HG02852 (cell line): ENCODE data around the gene SYCP2L.
A peak's percentile ranks its signal among the peaks of the same experiment; 100 is the strongest.

ENCODE experiments used
- ATAC-seq: cut with Tn5 transposase; IDR thresholded peaks from one replicate; pipeline ENCODE4 v1.9.1; 2021; ENCODE audit warnings: mild to moderate bottlenecking, moderate library complexity; ENCODE audit not compliant: unreplicated experiment

SYCP2L gene

GRCh38 chr6:11006061-11006460, 119.2 kb downstream of the SYCP2L start:
- ATAC-seq: no peak

DNA sequence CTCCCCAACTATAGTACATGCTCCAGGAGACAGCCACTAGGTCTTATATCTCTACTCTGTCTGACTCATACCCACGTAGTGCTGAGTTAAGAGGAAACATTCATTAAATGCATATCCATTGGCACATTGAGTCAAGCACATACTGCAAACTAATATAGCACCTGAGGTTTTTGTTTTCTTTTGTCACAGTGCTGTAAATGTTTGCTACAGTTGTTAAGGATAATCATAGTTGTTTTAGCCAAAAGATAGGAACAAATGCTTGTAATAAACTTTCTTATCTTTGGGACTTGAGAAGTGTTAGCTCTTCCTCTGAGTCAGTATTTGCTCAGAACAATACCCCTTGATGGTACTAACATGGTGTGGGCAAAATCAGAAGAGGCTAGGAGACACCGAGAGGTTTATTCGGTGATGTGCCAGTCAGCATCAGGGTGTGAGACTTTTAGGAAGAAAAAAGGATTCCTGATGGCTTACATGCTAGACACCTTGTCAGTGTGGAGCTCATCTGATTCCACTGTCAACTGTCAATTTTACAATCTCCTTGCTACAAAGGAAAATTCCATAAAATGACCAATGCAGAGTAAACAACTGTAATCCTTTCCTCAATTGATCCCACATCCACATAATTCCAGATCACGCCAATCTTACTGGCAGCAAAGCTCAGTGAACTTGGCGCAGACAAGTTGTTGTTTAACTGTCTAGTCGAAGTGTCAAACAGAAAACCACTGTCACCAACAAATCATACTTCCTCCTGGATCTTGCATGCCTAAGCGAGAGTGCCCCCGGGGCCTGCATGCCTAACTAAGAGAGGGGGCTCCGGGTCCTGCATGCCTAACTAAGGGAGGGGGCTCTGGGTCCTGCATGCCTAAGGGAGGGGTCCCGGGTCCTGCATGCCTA, 121.1 kb downstream of the SYCP2L start:
- no peak for ATAC-seq

GRCh38 chr6:11008821-11009220, 122.0 kb downstream of the SYCP2L start:
- no peak for ATAC-seq

- peak; percentile 81 for ATAC-seq
Observed at GRCh38 chr6:11009353-11009752, 122.5 kb downstream of the SYCP2L start.

DNA sequence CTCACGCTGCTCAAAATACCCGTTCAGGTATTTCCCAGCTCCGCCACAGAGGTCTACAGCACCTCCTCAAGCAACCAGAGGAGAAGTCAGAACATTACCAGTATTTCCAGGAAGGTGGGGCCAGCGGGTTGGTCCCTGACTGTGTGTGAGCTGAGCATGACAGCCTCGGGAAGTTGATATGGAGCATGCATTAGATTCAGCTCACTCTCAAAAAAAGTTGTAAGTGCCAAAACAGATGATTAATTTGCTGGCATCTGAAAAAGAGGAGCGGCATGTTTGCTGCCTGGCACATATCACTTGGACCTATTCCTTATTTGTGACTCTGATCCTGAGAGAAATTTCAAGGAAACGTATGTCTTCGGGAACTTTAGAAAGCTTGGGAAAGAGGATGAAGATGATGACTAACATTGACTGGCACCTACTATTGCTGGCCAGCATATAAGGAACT, 125.0 kb downstream of the SYCP2L start:
- ATAC-seq: no peak

- ATAC-seq: no peak
Observed at GRCh38 chr6:11012295-11012754, 125.5 kb downstream of the SYCP2L start.

DNA sequence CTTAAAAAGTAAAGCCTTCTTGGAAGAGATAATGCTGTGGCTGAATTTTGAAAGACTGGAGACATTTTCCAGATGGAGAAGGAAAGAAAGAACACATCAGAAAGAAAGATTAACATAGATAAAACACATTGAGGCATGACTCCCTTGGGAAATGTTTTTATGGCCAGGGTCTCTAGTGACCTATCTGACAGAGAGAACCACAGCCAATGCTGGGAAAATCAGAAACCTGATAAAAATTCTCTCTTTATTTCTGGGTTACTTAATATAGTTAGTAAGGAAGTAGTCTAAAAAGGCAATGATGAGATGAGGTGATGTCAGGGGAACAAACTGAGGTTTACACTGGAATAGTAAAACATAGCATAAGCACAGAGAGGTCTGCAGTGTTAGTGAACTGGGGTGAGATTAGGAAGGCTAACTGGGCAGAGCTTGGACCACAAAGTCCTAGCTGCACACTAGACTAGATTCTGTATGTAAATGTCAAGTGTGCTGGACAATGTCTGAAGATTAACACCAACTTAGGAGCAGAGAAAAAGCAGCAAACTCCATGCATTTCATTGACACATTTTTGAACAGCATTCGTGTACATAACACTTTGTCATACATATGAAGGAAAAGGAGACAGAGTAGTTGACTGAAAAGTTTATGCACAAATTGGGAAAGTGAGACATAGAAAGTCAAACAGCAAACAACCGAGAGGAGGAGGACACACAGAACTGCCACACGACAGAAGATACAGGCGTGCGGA, 126.3 kb downstream of the SYCP2L start:
- ATAC-seq: no peak

DNA sequence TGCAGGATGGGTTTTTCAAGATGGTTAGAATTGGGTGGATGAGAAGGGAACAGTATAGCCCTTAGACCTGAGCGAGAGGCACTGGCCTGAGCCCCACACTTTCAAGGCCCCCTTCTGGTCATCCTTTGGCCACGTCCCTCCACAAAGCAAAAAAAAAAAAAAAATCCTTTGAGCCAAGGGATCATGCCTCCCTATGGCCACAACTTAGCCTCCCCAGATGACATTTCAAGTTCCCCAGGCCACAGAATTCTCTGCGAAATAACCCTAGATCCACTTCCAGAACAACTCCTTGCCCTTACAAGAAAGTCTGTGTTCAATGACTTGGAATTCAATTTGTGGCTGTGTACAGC, 126.8 kb downstream of the SYCP2L start:
- ATAC-seq: no peak

DNA sequence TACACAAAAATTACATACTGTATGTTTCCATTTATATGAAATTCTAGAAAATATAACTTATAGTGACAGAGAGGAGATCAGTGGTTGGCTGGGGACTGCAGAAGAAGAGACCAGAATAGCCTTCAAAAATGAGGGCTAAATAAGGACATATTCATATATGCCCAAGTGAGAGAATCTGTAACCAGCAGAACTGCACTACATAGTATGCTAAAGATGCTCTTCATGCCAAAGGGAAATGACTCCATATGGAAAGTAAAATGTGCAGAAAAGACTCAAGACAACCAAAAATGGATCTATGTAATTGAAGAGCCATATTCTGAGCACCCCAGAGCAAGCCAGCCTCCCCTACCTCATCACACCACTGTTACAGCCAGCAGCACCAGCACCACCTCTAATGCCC, 128.2 kb downstream of the SYCP2L start:
- ATAC-seq: no peak

- no peak for ATAC-seq
Observed at GRCh38 chr6:11016452-11016851, 129.6 kb downstream of the SYCP2L start.

- no peak for ATAC-seq
Observed at GRCh38 chr6:11017090-11017489, 130.2 kb downstream of the SYCP2L start.

DNA sequence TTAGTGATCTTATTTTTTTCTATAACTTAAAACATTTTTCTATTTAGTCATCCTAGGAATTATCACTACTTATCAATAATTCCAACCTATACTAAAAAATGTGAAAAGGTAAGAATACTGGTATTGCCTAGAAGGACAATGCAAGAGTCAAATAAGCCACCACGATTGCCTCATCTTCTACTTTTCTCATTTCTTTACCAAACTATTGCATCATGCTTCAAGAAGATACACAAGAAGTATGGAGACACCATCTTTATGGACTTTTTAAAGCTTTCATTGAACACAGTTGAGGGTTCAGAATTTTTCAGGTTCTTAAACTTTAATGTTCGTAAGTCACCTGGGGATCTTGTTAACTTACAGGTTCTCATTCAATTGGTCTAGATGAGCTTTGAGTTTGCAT, 131.4 kb downstream of the SYCP2L start:
- ATAC-seq: no peak

DNA sequence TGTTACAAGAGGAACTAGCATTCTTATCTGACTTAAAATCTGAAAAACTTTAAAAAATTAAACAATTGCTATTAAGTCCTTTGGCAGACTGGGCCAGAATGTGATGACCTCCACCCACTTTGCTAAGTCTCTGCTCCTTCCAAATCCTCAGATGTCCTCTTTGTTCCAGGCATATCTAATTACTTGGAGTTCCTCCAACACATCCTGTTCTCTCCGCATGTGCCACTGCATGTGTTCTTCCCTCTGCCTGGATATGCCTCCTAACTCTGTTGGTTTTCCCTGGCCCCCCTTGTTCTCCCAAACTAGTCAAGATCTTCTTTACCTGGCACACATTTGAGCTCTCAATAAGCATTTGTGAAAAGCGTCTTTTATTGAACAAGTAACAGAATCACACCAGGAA, 134.2 kb downstream of the SYCP2L start:
- no peak for ATAC-seq

- no peak for ATAC-seq
Observed at GRCh38 chr6:11021714-11022113, 134.9 kb downstream of the SYCP2L start.

DNA sequence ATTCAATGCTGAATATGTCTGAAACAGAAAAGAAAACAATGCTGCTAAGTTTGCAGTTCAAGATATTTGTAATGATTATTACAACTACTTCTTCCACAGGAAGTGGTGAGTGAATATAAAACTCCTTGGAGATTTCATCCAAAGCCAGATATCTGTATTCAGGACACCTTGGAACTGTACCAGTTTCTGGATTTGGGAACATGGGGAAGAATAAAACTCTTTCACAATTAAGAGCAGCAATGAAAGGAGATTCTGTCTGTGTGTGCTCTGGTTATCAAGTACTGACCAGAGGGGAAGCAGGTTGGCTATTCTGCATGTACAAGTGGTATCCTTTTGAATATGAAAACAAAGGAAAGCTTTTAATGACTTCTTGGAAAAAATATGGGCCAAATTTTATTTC, 136.2 kb downstream of the SYCP2L start:
- no peak for ATAC-seq
